Activated B cell treated with CpG ODN at 0.5 μM for 24 hours (primary cell): ENCODE measurements around the gene CIDEC. TPM values are rescaled to one million over a fixed set of nuclear protein-coding genes. Genes with fewer than 3 reads are reported as not detected.
"Not testable (repeated sequence)": the region's sequence is repeated elsewhere in the genome, so short reads cannot be mapped to it uniquely, and the experiment has no call there.

Experiments used
- ATAC-seq: fragments of 200-7000 bp; cut with Tn5 transposase; one replicate; pipeline ENCODE4 v1.10.0; 2021; ENCODE audit warnings: low read depth, mild to moderate bottlenecking, moderate library complexity
- CTCF ChIA-PET: fragments of 350-600 bp; sonication (Branson Sonifier 250); formaldehyde crosslinking; loops from one replicate; lab custom pipeline; 2021; ENCODE audit warnings: antibody characterized with exemption; lab: Charles Lee
- POLR2A ChIA-PET: fragments of 350-600 bp; sonication (Branson Sonifier 250); formaldehyde crosslinking; loops from one replicate; lab custom pipeline; 2021; ENCODE audit warnings: antibody characterized with exemption; lab: Charles Lee
- DNase-seq: peaks from one replicate; pipeline ENCODE4 v3.0.0; 2022
- H3K27ac Mint-ChIP-seq: one replicate; pipeline ENCODE4 v1.8.0; 2020; ENCODE audit warnings: mixed read lengths
- H3K27me3 Mint-ChIP-seq: one replicate; pipeline ENCODE4 v1.8.0; 2021; ENCODE audit warnings: mixed read lengths
- H3K36me3 Mint-ChIP-seq: one replicate; pipeline ENCODE4 v1.8.0; 2021; ENCODE audit warnings: low read depth, mixed read lengths
- H3K4me1 Mint-ChIP-seq: one replicate; pipeline ENCODE4 v1.8.0; 2021; ENCODE audit warnings: mixed read lengths
- H3K4me3 Mint-ChIP-seq: one replicate; pipeline ENCODE4 v1.8.0; 2020; ENCODE audit warnings: mild to moderate bottlenecking, mixed read lengths
- H3K9me3 Mint-ChIP-seq: one replicate; pipeline ENCODE4 v1.8.0; 2020; ENCODE audit warnings: mixed read lengths
- intact Hi-C: fragments of 100-400 bp; cut with micrococcal nuclease; formaldehyde crosslinking; loops from one replicate; pipeline ENCODE4 v1.15.1; 2024
- total RNA-seq: library from RNA; stranded (reverse); gene quantifications from 2 replicates; pipeline ENCODE4 v1.2.3, GENCODE V29; 2022
- TF ChIP-seq, protein P1 (sequence below): fragments of 200-600 bp; IDR thresholded peaks from one replicate; pipeline ENCODE4 v1.8.0; 2022; ENCODE audit warnings: antibody characterized with exemption, mild to moderate bottlenecking

The CIDEC gene
- total RNA-seq, 1 donor from 2014 or later: not detected

DNA sequence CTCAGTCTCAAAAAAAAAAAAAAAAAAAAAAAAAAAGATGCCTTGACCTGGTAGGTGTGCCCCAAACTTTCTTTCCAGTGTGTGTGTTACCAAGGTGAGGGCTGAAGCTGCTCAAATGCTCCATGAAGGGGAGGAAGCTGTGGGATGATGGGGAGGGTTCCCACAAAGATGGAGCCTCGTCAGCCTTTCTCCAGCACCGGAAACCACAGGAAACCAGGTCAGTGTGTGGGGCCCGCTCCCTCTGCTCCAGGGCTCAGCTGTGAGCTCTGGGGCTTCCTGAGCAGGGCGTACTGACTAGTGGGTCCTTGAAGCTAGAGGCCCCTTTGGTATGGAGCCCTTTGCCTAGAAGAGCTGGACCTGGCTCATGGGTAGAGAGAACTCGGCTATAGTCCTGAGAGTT is 21.9 kb upstream of the CIDEC start:
- Mint-ChIP-seq H3K27ac (no peak overlapping the region), H3K36me3 (no peaks in the 10 kb centered on the region), H3K4me3 (no peak overlapping the region), H3K9me3 (no peaks in the 10 kb centered on the region), H3K27me3 (no peaks in the 10 kb centered on the region), H3K4me1 (peaks cover 8% of the 10 kb centered on the region)
- POLR2A ChIA-PET: interaction anchor here (0.7 kb wide), 1 partner anchor 135 kb away, joined by 9 read pairs; no protein-coding TSS in a partner anchor
- DNase-seq: no peak
- no peak for ATAC-seq
- intact Hi-C loops: no loop called here
- CTCF ChIA-PET: no interaction called here
- TF ChIP-seq, protein P1, sequence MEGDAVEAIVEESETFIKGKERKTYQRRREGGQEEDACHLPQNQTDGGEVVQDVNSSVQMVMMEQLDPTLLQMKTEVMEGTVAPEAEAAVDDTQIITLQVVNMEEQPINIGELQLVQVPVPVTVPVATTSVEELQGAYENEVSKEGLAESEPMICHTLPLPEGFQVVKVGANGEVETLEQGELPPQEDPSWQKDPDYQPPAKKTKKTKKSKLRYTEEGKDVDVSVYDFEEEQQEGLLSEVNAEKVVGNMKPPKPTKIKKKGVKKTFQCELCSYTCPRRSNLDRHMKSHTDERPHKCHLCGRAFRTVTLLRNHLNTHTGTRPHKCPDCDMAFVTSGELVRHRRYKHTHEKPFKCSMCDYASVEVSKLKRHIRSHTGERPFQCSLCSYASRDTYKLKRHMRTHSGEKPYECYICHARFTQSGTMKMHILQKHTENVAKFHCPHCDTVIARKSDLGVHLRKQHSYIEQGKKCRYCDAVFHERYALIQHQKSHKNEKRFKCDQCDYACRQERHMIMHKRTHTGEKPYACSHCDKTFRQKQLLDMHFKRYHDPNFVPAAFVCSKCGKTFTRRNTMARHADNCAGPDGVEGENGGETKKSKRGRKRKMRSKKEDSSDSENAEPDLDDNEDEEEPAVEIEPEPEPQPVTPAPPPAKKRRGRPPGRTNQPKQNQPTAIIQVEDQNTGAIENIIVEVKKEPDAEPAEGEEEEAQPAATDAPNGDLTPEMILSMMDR: no peak

DNA sequence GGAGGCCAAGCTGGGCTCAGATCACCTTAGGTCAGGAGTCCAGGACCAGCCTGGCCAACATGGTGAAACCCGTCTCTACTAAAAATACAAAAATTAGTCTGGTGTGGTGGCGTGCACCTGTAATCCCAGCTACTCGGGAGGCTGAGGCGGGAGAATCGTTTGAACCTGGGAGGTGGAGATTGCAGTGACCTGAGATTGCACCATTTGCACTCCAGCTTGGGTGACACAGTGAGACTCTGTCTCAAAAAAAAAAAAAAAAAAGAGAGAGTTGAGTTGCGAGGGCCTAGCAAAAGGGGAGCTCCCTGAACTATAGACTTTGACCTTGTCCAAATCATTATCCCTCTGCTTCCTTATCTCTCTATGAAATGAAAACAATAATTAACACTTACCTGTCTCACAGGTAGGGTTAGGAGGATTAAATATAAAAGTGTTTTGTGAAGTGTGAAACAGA is 20.9 kb upstream of the CIDEC start:
- H3K4me3 Mint-ChIP-seq, H3K36me3 Mint-ChIP-seq, CTCF ChIA-PET, H3K4me1 Mint-ChIP-seq, H3K9me3 Mint-ChIP-seq, intact Hi-C loops, DNase-seq, H3K27me3 Mint-ChIP-seq, H3K27ac Mint-ChIP-seq, ATAC-seq: not testable (repeated sequence)
- POLR2A ChIA-PET: interaction anchor here (0.6 kb wide), 1 partner anchor 11 kb away, joined by 3 read pairs; no protein-coding TSS in a partner anchor

DNA sequence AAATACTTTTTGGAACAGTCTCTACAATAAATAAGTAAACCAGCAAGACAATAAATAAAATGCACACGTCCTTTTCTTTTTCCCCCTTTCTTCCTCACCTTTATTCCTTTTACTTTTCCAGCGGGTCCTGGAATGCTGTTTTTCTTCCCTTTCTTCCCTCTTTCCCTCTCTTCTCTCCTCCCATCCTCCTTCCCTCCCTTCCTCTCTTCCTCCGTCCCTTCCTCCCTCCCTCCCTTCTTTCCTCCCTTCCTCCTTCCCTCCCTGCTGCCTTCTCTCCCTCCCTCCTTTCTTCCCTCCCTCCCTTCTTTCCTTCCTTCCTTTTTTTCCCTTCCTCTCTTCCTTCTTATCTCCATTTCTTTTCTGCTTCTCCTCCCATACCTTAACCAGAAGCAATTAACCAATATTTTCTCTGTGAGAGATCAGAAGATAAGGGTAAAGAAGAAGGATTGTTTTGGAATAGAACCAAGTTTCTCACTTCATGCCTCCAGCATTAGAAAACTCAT is 19.3 kb upstream of the CIDEC start:
- H3K4me3 Mint-ChIP-seq: no peak overlapping the region
- peaks cover 6% of the 10 kb centered on the region for H3K36me3 Mint-ChIP-seq
- peaks cover 20% of the 10 kb centered on the region for H3K4me1 Mint-ChIP-seq
- no peak for DNase-seq
- no peak overlapping the region for H3K27ac Mint-ChIP-seq
- ChIA-PET CTCF (no interaction called here), POLR2A (no interaction called here)
- H3K27me3 Mint-ChIP-seq: no peaks in the 10 kb centered on the region
- H3K9me3 Mint-ChIP-seq: no peaks in the 10 kb centered on the region
- TF ChIP-seq, protein P1: no peak
- no peak for ATAC-seq
- intact Hi-C loops: no loop called here

DNA sequence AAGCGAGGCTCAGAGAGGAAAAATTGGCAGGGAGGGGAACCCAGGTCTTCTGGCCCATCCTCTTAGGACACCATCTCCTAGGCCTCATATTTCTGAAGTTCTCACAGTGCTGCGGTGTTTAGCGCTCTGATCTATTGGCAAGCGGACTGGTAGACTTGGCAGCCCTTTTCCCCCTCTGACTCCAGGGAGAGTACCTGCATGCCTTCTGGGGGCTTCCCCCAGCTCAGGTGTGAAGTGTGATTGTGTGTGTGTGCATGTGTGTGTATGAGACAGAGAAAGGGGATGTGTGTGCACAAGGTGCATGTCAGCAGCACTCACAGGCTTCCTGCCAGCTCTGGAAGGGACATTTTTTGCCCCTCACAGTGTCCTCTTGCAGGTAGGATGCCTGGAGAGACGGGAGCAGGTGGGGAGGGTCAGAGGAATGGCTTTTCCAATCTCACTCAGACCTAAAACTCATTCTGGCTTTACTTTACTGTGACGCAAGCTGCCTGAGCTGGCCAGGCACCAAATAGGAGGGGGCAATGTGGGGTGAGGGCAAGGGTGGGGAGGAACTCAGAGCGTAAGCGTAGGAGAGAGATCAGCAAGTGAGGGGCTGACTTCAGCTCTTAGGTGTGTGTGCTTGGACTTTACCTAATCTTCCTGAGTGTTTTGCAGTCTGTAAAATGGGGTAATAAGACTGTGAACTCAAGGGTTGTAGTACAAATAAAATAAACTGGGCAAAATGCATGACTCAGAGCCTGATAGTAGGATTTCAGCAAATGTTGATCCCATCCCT is 18.6 kb upstream of the CIDEC start:
- no peak for ATAC-seq
- H3K27me3 Mint-ChIP-seq: no peaks in the 10 kb centered on the region
- intact Hi-C loops: no loop called here
- peaks cover 26% of the 10 kb centered on the region for H3K4me1 Mint-ChIP-seq
- no peak overlapping the region for H3K4me3 Mint-ChIP-seq
- H3K27ac Mint-ChIP-seq: no peak overlapping the region
- no peaks in the 10 kb centered on the region for H3K9me3 Mint-ChIP-seq
- TF ChIP-seq, protein P1: no peak
- ChIA-PET CTCF (no interaction called here), POLR2A (no interaction called here)
- peaks cover 12% of the 10 kb centered on the region for H3K36me3 Mint-ChIP-seq
- DNase-seq: no peak

DNA sequence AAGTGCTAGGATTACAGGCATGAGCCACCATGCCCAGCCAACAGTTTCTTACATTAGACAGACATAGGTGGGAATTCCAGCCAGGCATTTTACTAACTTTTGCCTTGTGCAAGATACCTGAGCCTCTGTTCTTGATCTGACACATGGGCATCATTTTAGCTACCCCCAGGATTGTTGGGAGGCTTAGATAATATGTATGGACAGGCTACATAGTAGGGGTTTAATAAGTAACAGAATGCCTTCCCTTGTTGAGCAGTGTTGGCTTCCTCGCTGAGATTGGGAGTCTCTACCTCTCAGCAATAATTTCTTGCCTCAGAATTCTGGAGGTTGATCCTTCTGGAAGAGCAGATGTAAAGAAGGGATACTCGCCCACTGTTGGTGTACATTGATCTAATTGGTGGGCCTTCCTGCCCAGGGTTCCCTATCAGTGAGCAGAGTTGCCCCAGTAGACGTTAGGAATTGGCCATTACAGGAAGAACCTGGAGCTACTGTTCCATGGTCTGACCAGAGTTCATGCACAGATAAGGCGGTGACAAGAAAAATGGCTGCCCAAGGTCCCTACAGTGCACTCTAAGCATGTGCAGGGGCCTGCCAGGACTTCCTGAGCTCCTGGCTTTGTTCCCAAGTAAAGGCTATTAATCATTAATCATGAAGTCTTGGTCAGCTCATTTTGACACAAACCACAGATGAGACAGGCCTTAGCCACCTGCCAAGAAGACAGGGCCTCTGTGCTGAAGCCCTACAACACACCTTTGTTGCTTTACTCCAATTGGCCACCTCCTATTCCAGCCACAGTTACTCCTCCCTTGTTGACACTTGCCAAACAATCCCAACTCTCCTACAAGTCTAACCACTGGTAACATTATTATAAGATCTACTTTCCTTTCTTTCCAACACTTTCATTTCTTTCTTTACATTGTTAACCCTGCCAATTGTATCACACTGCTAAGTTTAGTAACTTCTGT is 17.6 kb upstream of the CIDEC start:
- H3K4me3 Mint-ChIP-seq: no peak overlapping the region
- peak overlapping the region; percentile 18 for H3K27ac Mint-ChIP-seq
- H3K9me3 Mint-ChIP-seq: no peaks in the 10 kb centered on the region
- TF ChIP-seq, protein P1: no peak
- ATAC-seq: no peak
- ChIA-PET POLR2A (no interaction called here), CTCF (no interaction called here)
- peaks cover 21% of the 10 kb centered on the region for H3K36me3 Mint-ChIP-seq
- H3K27me3 Mint-ChIP-seq: no peaks in the 10 kb centered on the region
- H3K4me1 Mint-ChIP-seq: peaks cover 33% of the 10 kb centered on the region
- DNase-seq: no peak
- intact Hi-C loops: no loop called here

DNA sequence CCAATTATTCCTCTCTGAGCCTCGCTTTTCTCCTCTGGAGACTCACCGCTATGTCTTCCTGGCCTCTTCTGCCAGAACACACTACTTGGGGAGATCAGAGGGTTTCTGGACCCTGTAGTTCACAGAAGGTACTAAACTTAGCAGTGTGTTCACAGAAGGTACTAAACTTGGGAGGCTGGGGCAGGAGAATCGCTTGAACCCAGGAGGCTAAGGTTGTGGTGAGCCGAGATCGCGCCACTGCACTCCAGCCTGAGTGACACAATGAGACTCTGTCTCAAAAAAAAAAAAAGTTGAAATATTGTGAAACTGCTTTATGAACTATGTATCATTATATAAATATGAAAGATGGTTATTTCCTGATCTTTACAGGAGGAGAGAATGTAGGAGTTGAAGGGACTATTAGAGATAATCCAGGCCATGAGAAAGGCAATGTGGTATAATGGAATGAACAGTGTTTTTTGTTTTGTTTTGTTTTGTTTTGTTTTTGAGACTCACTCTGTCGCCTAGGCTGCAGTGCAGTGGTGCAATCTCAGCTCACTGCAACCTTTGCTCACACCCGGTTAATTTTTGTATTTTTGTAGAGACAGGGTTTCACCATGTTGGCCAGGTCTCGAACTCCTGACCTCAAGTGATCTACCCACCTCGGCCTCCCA is 16.8 kb upstream of the CIDEC start:
- H3K27me3 Mint-ChIP-seq, ATAC-seq, H3K4me3 Mint-ChIP-seq, DNase-seq, POLR2A ChIA-PET, CTCF ChIA-PET, H3K9me3 Mint-ChIP-seq, intact Hi-C loops: not testable (repeated sequence)
- peak overlapping the region; percentile 60 for H3K27ac Mint-ChIP-seq
- peaks cover 42% of the 10 kb centered on the region for H3K4me1 Mint-ChIP-seq
- H3K36me3 Mint-ChIP-seq: peaks cover 27% of the 10 kb centered on the region

DNA sequence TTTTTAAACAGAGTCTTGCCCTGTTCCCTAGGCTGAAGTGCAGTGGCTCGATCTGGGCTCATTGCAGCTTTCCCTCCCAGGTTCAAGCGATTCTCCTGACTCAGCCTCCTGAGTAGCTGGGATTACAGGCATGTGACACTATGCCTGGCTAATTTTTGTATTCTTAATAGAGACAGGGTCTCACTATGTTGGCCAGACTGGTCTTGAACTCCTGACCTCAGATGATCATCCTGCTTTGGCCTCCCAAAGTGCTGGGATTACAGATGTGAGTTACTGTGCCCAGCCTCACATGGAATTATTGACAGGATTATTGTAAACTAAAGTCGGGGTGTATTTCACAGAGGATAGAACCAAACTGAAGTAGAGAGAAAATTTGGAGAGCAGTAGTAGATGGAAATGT is 15.7 kb upstream of the CIDEC start:
- CTCF ChIA-PET, DNase-seq, H3K4me3 Mint-ChIP-seq, H3K9me3 Mint-ChIP-seq, H3K27ac Mint-ChIP-seq, intact Hi-C loops, ATAC-seq, H3K27me3 Mint-ChIP-seq: not testable (repeated sequence)
- peaks cover 48% of the 10 kb centered on the region for H3K4me1 Mint-ChIP-seq
- H3K36me3 Mint-ChIP-seq: peaks cover 31% of the 10 kb centered on the region
- POLR2A ChIA-PET: interaction anchor here (0.7 kb wide), 2 partner anchors 87 to 103 kb away, joined by 3 to 5 read pairs; partner anchors contain the start of gene ARPC4
